HepG2 (cell line): Measurements from ENCODE around the gene NDUFV1. TPM values are rescaled to one million over a fixed set of nuclear protein-coding genes. Genes with fewer than 3 reads are reported as not detected.

ENCODE experiments used
- ATAC-seq: fragments of 200-7000 bp; cut with Tn5 transposase; 3 replicates; pipeline ENCODE4 v1.9.1; 2020; ENCODE audit warnings: mild to moderate bottlenecking, moderate library complexity
- BruUV-seq: library from RNA; stranded (reverse); fragments of 400-500 nt; replicated peaks from 2 replicates; lab custom pipeline; 2021; lab: Mats Ljungman, UMichigan
- CTCF ChIA-PET: fragments of 300-600 bp; formaldehyde crosslinking; extraction: SDS; loops from one replicate; lab custom pipeline; 2021; ENCODE audit warnings: low total read pairs, inconsistent platforms, low intra/inter-chr PET ratio; lab: Yijun Ruan, JAX
- POLR2A ChIA-PET: fragments of 350-600 bp; sonication (Branson Sonifier 250); formaldehyde crosslinking; loops from one replicate; lab custom pipeline; 2020; ENCODE audit warnings: antibody characterized with exemption, inconsistent platforms; lab: Yijun Ruan, JAX
- DNase-seq: peaks from one replicate; pipeline ENCODE4 v3.0.0-alpha.2; 2015; ENCODE audit warnings: low spot score
- FAIRE-seq: peaks from 3 replicates; lab custom pipeline; 2011; peaks lifted over from hg19 to GRCh38; lab: Jason Lieb, UNC
- H2AFZ ChIP-seq: one replicate; pipeline ENCODE4 v1.6.1; 2011; ENCODE audit warnings: low read length, inconsistent platforms
- H3K27ac ChIP-seq: fragments of 300-600 bp; 3 replicates; pipeline ENCODE4 v1.8.0; 2011; ENCODE audit warnings: mixed run types, mild to moderate bottlenecking, mixed read lengths, low read length, inconsistent platforms; ENCODE audit not compliant: insufficient read depth; ENCODE audit errors: extremely low read length
- H3K27me3 ChIP-seq, 2 experiments: fragments of 200-600 bp in 1 of 2; 2 replicates in 1 of 2; 3 replicates in 1 of 2; pipeline versions ENCODE4 v1.6.0 to v1.8.0; 2011; ENCODE audit warnings: low read length in 2 of 2, mild to moderate bottlenecking in 2 of 2, moderate library complexity in 2 of 2, inconsistent platforms in 1 of 2; ENCODE audit not compliant: insufficient read depth in 2 of 2, control insufficient read depth in 1 of 2
- H3K36me3 ChIP-seq, 2 experiments: fragments of 200-600 bp in 1 of 2; replicated peaks in 1 of 2; 2 replicates in 1 of 2; 3 replicates in 1 of 2; pipeline versions ENCODE4 v1.5.1 to v1.8.0; 2011; ENCODE audit warnings: low read length in 2 of 2, inconsistent platforms in 1 of 2; ENCODE audit not compliant: insufficient read depth in 2 of 2, control insufficient read depth in 1 of 2
- H3K4me1 ChIP-seq: 2 replicates; pipeline ENCODE4 v1.5.1; 2012; ENCODE audit warnings: low read length, inconsistent platforms; ENCODE audit not compliant: insufficient read depth
- H3K4me2 ChIP-seq: 2 replicates; pipeline ENCODE4 v1.6.0; 2011; ENCODE audit warnings: low read depth, low read length, inconsistent platforms
- H3K4me3 ChIP-seq, 3 experiments: fragments of 200-600 bp in 1 of 3; sonication (generic), shearing (Covaris generic) in 1 of 3; replicated peaks in 1 of 3; 2 replicates each; pipeline ENCODE4 v1.5.1; 2011 to 2016; ENCODE audit warnings: low read length in 3 of 3, inconsistent platforms in 2 of 3, low read depth in 2 of 3, mild to moderate bottlenecking in 2 of 3, control low read depth in 1 of 3, mixed read lengths in 1 of 3; ENCODE audit not compliant: insufficient read depth in 1 of 3
- H3K79me2 ChIP-seq: one replicate; pipeline ENCODE4 v1.6.1; 2011; ENCODE audit warnings: low read length, inconsistent platforms; ENCODE audit not compliant: insufficient read depth
- H3K9ac ChIP-seq: 2 replicates; pipeline ENCODE4 v1.6.0; 2011; ENCODE audit warnings: mild to moderate bottlenecking, low read depth, low read length, inconsistent platforms; ENCODE audit not compliant: insufficient read depth
- H3K9me3 ChIP-seq: 2 replicates; pipeline ENCODE4 v1.5.1; 2012; ENCODE audit warnings: mild to moderate bottlenecking, low read length
- H4K20me1 ChIP-seq: 2 replicates; pipeline ENCODE4 v1.6.0; 2011; ENCODE audit warnings: inconsistent platforms, mild to moderate bottlenecking, low read length, moderate library complexity; ENCODE audit not compliant: insufficient read depth
- CREB1 ChIP-seq, 2 experiments: fragments of 450-650 bp in 1 of 2; IDR thresholded peaks; 2 replicates each; pipeline ENCODE4 v1.6.1; 2016 to 2017; ENCODE audit warnings: control low read depth in 1 of 2, mild to moderate bottlenecking in 1 of 2, missing compliant biosample characterization in 1 of 2, missing genetic modification characterization in 1 of 2
- KDM3A ChIP-seq: IDR thresholded peaks from 2 replicates; pipeline ENCODE4 v1.6.1; 2018; ENCODE audit warnings: low read depth, missing compliant biosample characterization
- WGBS: methylation state at CpG from one replicate; pipeline ENCODE4 v1.1.6; 2017; ENCODE audit warnings: low lambda C conversion rate; 5-methylcytosine and 5-hydroxymethylcytosine counted together
- in situ Hi-C: cut with HindIII; loops from 2 replicates; pipeline ENCODE4 v1.10.0; 2017; ENCODE audit warnings: low pct_unique_long_range_greater_than_20kb; ENCODE audit not compliant: extremely low pct_ligation_motif_present
- intact Hi-C: fragments of 100-400 bp; cut with micrococcal nuclease; formaldehyde crosslinking; loops from one replicate; pipeline ENCODE4 v1.10.0; 2022; ENCODE audit not compliant: unreplicated experiment
- polyA plus RNA-seq, 8 experiments: library from polyadenylated mRNA; depleted of rRNA in 3 of 8; stranded (reverse) in 7 of 8; unstranded in 1 of 8; fragments of >200 nt; fragmentation: Illumina TruSeq in 4 of 8; extraction: Trizol in 4 of 8; gene quantifications; 2 replicates each; pipeline versions ENCODE4 v1.2.1 to v1.2.3, GENCODE V29; 2011 to 2016; ENCODE audit warnings: low read depth in 4 of 8, missing spikeins in 1 of 8, mixed read lengths in 1 of 8; ENCODE audit not compliant: insufficient read depth in 1 of 8
- total RNA-seq, 5 experiments: library from RNA; depleted of rRNA; stranded (reverse); fragments of >200 nt; fragmentation: Illumina TruSeq; extraction: Trizol; gene quantifications; 2 replicates each; pipeline ENCODE4 v1.2.3, GENCODE V29; 2016; ENCODE audit warnings: low read depth in 1 of 5
- TF ChIP-seq, protein P1 (sequence below): IDR thresholded peaks from 2 replicates; pipeline ENCODE4 v1.6.1; 2016; ENCODE audit warnings: low read depth

NDUFV1 gene
- total and polyA plus RNA-seq, 2 of the 13 experiments (the other 11 are each of a cell fraction or from before 2014, with no cell fraction given) = 88.9 to 137 TPM

DNA sequence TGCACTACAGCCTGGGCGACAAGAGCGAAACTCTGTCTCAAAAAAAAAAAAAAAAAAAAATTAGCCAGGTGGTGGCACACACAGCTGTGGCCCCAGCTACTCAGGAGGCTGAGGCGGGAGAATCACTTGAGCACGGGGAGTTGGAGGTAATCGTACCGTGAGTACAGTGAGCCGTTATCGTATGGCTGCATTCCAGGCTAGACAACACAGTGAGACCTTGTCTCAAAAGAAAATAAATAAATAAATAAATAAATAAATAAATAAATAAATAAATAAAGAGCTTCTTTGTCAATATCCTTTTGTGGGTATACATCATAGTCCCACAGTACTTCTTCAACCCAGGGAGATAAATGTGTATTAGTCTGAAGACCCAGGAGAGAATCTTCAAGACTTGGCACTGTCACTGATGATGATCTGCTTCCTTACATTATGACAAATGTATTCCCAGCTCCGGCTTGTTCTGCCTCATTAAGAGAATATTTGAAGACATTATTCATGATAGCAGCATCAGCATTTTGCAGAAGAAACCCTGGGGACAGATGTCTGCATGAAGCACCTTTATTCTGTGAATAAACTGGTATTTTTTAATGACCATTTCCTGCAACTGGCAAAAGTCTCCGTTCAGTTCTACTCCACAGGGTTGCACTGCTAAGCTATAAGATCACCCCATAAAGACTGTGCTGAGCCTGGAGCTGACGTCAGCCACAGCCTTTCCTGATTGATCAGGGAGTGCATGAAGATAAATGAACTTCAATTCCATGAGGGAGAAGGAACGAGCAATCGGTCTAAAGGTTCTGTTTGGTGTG, 45.4 kb downstream of the NDUFV1 start:
- intact Hi-C loops (no loop called here), in situ Hi-C loops (loop anchor here (25.0 kb wide), 1 partner anchor 135 kb away; no protein-coding TSS in a partner anchor)
- ATAC-seq (no peak), DNase-seq (no peak), FAIRE-seq (no peak)
- no peaks in the 10 kb centered on the region for H4K20me1 ChIP-seq
- BruUV-seq = no TSS peak
- H3K9me3 ChIP-seq = peaks cover 5% of the 10 kb centered on the region; the same call in 1 of the 2 replicates
- ChIA-PET CTCF (no interaction called here), POLR2A (interaction anchor here (2.9 to 3.2 kb wide), 2 partner anchors 22 to 38 kb away, joined by 7 to 25 read pairs; partner anchors contain the start of gene NUDT8)
- no peak overlapping the region for H2AFZ ChIP-seq
- 0 out of 2 replicates have a peak, but pooled peaks have one; percentile 23 for TF ChIP-seq CREB1 (IDR thresholded peaks at IDR 0.05)
- no peak for TF ChIP-seq CREB1 (CRISPR knock-in tag; IDR thresholded peaks at IDR 0.05)
- no peak for TF ChIP-seq KDM3A (CRISPR knock-in tag)
- TF ChIP-seq, protein P1, sequence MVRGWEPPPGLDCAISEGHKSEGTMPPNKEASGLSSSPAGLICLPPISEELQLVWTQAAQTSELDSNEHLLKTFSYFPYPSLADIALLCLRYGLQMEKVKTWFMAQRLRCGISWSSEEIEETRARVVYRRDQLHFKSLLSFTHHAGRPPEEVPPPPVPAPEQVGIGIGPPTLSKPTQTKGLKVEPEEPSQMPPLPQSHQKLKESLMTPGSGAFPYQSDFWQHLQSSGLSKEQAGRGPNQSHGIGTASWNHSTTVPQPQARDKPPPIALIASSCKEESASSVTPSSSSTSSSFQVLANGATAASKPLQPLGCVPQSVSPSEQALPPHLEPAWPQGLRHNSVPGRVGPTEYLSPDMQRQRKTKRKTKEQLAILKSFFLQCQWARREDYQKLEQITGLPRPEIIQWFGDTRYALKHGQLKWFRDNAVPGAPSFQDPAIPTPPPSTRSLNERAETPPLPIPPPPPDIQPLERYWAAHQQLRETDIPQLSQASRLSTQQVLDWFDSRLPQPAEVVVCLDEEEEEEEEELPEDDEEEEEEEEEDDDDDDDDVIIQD (CRISPR knock-in tag) = no peak
- no peak overlapping the region for H3K27ac ChIP-seq
- peaks cover 29% of the 10 kb centered on the region for H3K4me1 ChIP-seq
- WGBS = 18% methylated on average over 13 of the region's 13 CpGs
- H3K27me3 ChIP-seq = no peaks in the 10 kb centered on the region
- no peaks in the 10 kb centered on the region for H3K79me2 ChIP-seq
- H3K9ac ChIP-seq = no peak overlapping the region
- no peak overlapping the region for H3K4me3 ChIP-seq
- no peaks in the 10 kb centered on the region for H3K36me3 ChIP-seq
- peak overlapping the region; percentile 40 for H3K4me2 ChIP-seq
